CD4-positive, alpha-beta T cell treated with Interleukin-4 for 4 hours (primary cell): ENCODE results near the gene CIB4.
"Not testable (repeated sequence)": the region's sequence is repeated elsewhere in the genome, so short reads cannot be mapped to it uniquely, and the experiment has no call there.

Experiments
- DNase-seq: peaks from one replicate; pipeline ENCODE4 v3.0.0-alpha.2; 2020

Gene CIB4

GRCh38 chr2:26580151-26580550, 61.0 kb downstream of the CIB4 start:
- no peak for DNase-seq

DNA sequence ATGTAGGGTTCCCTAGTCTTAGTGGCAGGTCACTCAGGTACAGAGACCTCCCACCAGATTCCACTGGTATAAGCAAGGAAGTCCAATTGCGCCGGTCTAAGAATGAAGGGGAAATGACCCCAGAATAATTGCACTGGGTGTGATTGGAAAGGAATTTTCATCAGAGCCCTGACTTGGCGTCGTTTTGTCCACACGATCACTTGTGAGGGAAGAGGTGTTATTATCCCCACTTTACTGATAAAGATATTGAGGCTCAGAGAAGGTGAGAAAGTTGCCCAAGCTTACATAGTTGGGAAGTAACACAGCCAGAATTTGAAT, 61.5 kb downstream of the CIB4 start:
- DNase-seq, result no peak

GRCh38 chr2:26579025-26579722, 62.0 kb downstream of the CIB4 start:
- DNase-seq, result no peak

- no peak for DNase-seq
Observed at GRCh38 chr2:26578581-26578980, 62.6 kb downstream of the CIB4 start.

DNA sequence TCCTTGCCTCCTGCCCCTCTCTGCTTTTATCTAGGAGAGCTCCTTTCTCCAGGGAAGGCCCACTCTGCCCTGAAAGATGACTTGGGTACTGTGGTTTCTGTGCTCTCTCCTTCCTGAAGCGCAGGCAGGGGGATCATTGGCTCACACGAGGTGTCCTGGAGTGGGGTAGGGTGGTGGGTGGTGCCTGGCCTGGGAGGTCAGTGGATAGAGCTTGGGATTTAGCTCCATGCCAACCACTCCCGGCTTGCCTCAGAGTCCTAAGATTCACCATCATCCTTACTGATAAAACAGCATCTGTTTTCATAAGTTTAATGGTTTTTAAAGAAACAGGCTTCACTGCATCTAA, 63.1 kb downstream of the CIB4 start:
- no peak for DNase-seq

GRCh38 chr2:26577442-26578112, 63.6 kb downstream of the CIB4 start:
- DNase-seq, result peak; percentile 40

GRCh38 chr2:26576565-26577441, 64.4 kb downstream of the CIB4 start:
- no peak for DNase-seq

DNA sequence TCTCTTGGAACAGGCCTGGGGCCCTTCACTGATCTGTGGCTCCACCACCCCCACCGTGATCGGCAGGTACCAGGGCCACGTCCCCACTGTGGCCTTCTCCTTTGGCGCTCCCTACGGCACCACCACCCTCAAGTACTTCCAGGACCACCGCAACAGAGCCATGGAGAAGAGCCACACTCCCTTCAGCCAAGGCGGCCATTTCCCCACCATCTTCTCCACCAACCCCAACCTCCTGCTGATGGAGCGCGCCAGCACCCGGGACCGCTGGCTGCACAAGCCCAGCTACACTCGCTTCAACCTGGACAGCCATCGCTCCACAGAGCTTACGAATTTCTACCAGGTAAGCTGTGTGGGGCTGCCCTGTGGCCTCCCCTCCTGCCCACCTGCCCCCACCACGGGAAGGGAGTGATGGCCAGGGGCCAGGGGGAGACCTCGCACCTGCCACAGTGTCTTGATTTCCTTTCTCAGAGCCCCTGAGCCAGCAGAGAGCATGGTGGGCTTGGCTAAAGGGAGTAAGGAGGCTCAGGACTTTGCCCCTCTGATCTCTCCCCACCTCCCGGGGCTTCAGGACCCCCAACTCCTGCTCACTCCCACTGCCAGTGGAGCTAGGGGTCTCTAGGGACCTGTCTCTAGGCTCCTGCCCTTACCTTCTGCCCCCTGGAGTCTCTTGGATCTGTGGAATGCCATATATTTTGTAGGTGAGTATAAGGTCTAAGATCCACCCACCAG, 65.2 kb downstream of the CIB4 start:
- no peak for DNase-seq

DNA sequence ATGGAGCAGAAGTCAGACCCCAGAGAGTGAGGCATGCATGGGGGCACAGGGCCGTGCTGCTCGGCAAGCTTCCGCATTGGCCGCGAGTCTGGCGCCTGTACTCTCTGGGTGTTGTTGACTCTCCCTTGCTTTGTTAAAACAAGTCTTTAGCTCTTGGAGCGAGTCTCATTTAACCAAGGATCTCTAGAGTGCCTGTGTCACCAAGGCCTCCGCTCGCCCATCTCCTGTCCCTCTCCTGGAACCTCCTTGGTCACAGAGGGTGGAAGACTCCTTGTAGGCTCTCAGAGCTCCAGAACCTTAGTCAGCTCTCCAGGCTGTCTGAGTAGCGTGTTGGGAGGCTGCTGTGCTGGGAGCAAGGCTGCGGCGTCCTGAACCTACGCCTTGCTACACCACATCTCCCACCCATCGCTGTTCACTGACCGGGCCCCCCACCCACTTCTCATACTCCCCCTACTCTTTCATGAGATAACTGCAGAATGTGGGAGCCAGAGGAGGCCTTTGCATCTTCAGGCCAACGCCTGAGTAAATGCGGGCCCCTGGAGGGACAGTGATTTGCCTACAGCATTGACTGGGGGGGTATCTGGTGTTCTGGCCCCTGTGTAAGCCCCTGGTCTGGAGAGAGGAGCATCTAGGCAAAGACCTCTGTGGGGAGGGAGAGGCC, 66.1 kb downstream of the CIB4 start:
- DNase-seq, result no peak

DNA sequence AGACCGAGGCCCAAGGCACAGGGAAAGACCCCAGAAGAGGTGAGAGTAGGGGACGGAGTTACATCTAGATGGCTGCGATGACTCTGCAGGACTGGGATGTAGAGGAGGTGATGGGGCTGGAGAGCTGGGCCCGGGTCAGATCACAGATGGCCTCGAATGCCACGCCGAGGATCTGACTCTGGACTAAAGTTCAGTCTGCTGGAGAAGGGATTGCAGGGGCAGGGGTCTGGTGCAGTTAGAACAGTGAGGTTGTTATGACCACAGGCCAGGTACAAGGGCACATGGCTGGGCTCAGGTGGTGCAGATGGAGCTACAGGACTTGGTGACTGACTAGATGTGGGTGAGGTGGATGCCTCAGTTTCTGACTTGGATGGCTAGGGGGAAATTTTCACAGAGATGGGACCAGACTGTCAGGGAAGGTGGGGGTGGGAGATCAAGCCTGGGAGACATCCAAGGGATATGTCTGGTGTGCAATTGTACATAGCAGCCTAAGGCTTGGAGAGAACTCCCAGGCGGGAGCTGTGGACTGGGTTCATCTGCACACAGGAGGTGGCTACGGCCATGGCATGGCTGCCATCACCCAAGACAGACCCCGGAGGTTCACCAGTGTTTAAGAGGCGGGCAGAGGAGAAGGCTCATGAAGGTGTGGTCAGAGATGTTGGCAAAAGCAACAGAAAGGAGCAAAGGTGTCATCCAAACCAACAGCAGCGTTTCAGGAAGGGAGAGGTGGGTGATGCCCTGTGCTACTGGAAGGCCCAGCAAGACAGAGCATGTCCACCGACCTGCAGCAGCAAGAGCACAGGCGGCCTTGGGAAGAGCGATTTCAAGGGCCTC, 66.9 kb downstream of the CIB4 start:
- DNase-seq, result no peak

DNA sequence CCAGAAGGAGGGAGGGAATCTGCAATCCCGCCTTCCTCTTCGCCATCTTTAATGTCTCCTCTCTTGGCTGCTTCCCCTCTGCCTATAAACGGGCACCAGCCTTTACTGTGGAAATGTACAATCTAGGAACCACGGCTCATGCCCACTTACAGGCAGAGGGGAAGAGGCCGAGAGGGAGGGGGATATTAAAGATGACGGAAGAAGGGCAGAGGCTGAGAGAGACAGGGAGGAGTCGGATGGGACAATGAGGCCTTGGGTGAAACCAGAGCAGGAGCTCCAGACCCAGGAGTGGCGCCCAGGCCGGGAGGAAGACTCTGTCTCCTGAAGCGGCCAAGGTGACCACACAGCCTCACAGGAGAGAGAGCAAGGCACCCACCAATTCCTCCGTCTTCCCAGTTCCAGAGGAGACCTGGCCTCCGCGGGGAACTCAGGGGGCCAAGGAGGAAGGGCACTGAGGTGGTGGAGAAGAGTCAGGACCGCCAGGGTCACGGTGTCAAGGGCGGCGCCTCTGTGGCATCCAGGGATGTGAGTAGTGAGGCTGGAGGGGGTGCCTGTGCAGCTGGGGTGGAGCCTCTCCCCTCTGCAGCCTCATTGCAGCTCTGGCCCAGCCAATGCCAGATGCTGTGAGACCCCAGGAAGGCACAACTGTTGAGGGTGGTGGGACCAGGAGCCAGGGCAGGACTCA, 67.8 kb downstream of the CIB4 start:
- no peak for DNase-seq

DNA sequence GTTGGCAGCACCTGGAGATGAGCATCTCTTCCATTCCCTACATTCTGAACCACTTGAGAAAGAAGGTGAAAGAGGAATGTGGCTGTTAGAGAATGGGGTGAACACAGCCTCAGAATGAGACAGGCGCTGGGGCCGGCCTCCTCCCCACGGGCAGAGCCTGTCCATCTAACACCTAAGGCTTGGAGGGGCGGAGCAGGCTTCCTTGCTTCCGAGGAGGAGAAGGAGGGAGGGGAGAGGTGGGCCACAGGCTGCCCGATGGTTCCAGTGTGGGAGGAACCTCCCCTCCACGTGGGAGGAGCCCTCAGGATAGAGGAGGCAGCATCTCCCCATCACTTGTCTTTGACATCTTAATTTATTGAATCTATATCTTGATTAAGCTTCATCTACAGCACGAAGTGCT, 68.6 kb downstream of the CIB4 start:
- DNase-seq, result no peak

DNA sequence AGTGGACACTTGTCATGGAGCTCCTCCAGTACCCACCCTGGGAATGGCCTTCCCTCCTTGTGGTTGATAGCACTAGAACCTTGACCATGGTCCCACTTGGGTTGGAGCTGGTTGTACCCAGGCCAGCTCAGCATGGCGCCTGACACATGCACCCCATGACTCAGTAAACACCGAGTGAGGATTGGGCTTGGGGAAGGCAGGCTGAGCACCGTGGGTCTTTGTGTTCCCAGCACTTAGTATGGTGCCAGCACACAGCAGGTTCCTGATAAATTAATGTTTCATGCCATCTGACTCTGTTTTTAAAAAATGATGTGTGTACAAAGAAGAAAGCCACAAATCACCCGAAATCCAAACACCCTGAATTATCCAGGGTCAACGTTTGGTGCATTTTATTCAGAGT, 69.8 kb downstream of the CIB4 start:
- DNase-seq, result no peak

GRCh38 chr2:26570083-26570430, 71.1 kb downstream of the CIB4 start:
- no peak for DNase-seq

- DNase-seq, result no peak
Observed at GRCh38 chr2:26569216-26570082, 71.7 kb downstream of the CIB4 start.

- no peak for DNase-seq
Observed at GRCh38 chr2:26568076-26568890, 72.9 kb downstream of the CIB4 start.

GRCh38 chr2:26567534-26567933, 73.6 kb downstream of the CIB4 start:
- DNase-seq, result no peak

- DNase-seq, result not testable (repeated sequence)
Observed at GRCh38 chr2:26566731-26567130, 74.4 kb downstream of the CIB4 start.

- DNase-seq, result no peak
Observed at GRCh38 chr2:26566081-26566375, 75.1 kb downstream of the CIB4 start.
